HEK293T (cell line): ENCODE data around the gene AKT1.

Experiments used
- CTCF ChIA-PET: fragments of 350-600 bp; formaldehyde crosslinking; extraction: SDS; loops from one replicate; lab custom pipeline; 2021; ENCODE audit warnings: antibody characterized with exemption, inconsistent platforms; lab: Yijun Ruan, JAX
- POLR2A ChIA-PET: fragments of 350-600 bp; formaldehyde crosslinking; extraction: SDS; loops from one replicate; lab custom pipeline; 2020; ENCODE audit warnings: antibody characterized with exemption, inconsistent platforms; lab: Yijun Ruan, JAX
- DNase-seq: peaks from one replicate; pipeline ENCODE4 v3.0.0; 2012; ENCODE audit warnings: mixed read lengths; ENCODE audit errors: extremely low spot score
- ARNT ChIP-seq: fragments of 450-650 bp; IDR thresholded peaks from 2 replicates; pipeline ENCODE4 v1.6.1; 2017; ENCODE audit warnings: mild to moderate bottlenecking
- BHLHE40 ChIP-seq: fragments of 450-650 bp; IDR thresholded peaks from 2 replicates; pipeline ENCODE4 v1.6.1; 2016; ENCODE audit warnings: mild to moderate bottlenecking, moderate library complexity, borderline replicate concordance
- CTBP1 ChIP-seq: fragments of 450-650 bp; IDR thresholded peaks from 2 replicates; pipeline ENCODE4 v1.6.1; 2016; ENCODE audit warnings: borderline replicate concordance
- ELF4 ChIP-seq: fragments of 450-650 bp; IDR thresholded peaks from 2 replicates; pipeline ENCODE4 v1.6.1; 2017; ENCODE audit warnings: antibody characterized with exemption
- FOXA1 ChIP-seq: fragments of 450-650 bp; IDR thresholded peaks from 2 replicates; pipeline ENCODE4 v1.6.1; 2016; ENCODE audit warnings: mild to moderate bottlenecking
- FOXK2 ChIP-seq: fragments of 450-650 bp; IDR thresholded peaks from 2 replicates; pipeline ENCODE4 v1.6.1; 2016; ENCODE audit warnings: mild to moderate bottlenecking
- FOXM1 ChIP-seq: fragments of 450-650 bp; IDR thresholded peaks from 2 replicates; pipeline ENCODE4 v1.6.1; 2017; ENCODE audit warnings: mild to moderate bottlenecking, borderline replicate concordance
- HDGF ChIP-seq: fragments of 450-650 bp; IDR thresholded peaks from 2 replicates; pipeline ENCODE4 v1.6.1; 2017; ENCODE audit warnings: antibody characterized with exemption, borderline replicate concordance
- L3MBTL2 ChIP-seq: fragments of 450-650 bp; conservative IDR thresholded peaks from 2 replicates; pipeline ENCODE4 v1.6.1; 2016; ENCODE audit warnings: mild to moderate bottlenecking
- LEF1 ChIP-seq: fragments of 450-650 bp; IDR thresholded peaks from 2 replicates; pipeline ENCODE4 v1.6.1; 2017; ENCODE audit warnings: mild to moderate bottlenecking, borderline replicate concordance
- NFRKB ChIP-seq: fragments of 450-650 bp; IDR thresholded peaks from 2 replicates; pipeline ENCODE4 v1.6.1; 2016; ENCODE audit warnings: mild to moderate bottlenecking, moderate library complexity
- SP1 ChIP-seq: fragments of 450-650 bp; IDR thresholded peaks from 2 replicates; pipeline ENCODE4 v1.6.1; 2017
- SUZ12 ChIP-seq: fragments of 450-650 bp; IDR thresholded peaks from 2 replicates; pipeline ENCODE4 v1.6.1; 2016; ENCODE audit warnings: mild to moderate bottlenecking
- TARDBP ChIP-seq: fragments of 450-650 bp; IDR thresholded peaks from 2 replicates; pipeline ENCODE4 v1.6.1; 2016
- ZNF384 ChIP-seq: fragments of 450-650 bp; IDR thresholded peaks from 2 replicates; pipeline ENCODE4 v1.6.1; 2016
- TF ChIP-seq, protein P1 (sequence below): fragments of 450-650 bp; IDR thresholded peaks from 2 replicates; pipeline ENCODE4 v1.6.1; 2016

Gene AKT1

GRCh38 chr14:104794993-104795780, at the start of gene AKT1:
Gene AKT1, minus strand, starts transcription at chr14:104795748. Its CDS starts 3,105 bp downstream, at chr14:104792643.
- ChIA-PET POLR2A (interaction anchor here (1.0 to 1.5 kb wide), 3 partner anchors 11 to 27 kb away, joined by 3 to 6 read pairs (median 5); no protein-coding TSS in a partner anchor), CTCF (interaction anchor here (1.0 kb wide), 1 partner anchor 26 kb away, joined by 4 read pairs; no protein-coding TSS in a partner anchor)
- peak; percentile 45 for DNase-seq
- no peak for TF ChIP-seq BHLHE40
- TF ChIP-seq HDGF: no peak
- no peak for TF ChIP-seq SUZ12
- TF ChIP-seq L3MBTL2: no peak
- no peak for TF ChIP-seq ARNT
- TF ChIP-seq, protein P1, sequence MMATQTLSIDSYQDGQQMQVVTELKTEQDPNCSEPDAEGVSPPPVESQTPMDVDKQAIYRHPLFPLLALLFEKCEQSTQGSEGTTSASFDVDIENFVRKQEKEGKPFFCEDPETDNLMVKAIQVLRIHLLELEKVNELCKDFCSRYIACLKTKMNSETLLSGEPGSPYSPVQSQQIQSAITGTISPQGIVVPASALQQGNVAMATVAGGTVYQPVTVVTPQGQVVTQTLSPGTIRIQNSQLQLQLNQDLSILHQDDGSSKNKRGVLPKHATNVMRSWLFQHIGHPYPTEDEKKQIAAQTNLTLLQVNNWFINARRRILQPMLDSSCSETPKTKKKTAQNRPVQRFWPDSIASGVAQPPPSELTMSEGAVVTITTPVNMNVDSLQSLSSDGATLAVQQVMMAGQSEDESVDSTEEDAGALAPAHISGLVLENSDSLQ: no peak
- TF ChIP-seq SP1: no peak
- no peak for TF ChIP-seq CTBP1
- TF ChIP-seq FOXM1: no peak
- TF ChIP-seq FOXK2: no peak
- TF ChIP-seq ZNF384: no peak
- no peak for TF ChIP-seq TARDBP
- TF ChIP-seq LEF1: no peak
- no peak for TF ChIP-seq ELF4
- TF ChIP-seq FOXA1: no peak

GRCh38 chr14:104845033-104845666, 49.6 kb upstream of the AKT1 start:
- TF ChIP-seq ZNF384 (no peak), HDGF (no peak), L3MBTL2 (no peak), NFRKB (no peak), BHLHE40 (no peak), FOXK2 (no peak), ARNT (no peak), ELF4 (no peak), SUZ12 (no peak), FOXM1 (no peak), FOXA1 (no peak), CTBP1 (no peak), LEF1 (no peak), SP1 (no peak), TARDBP (no peak)
- TF ChIP-seq, protein P1: no peak
- DNase-seq: no peak
- ChIA-PET POLR2A (no interaction called here), CTCF (no interaction called here)

GRCh38 chr14:104844306-104845032, 48.9 kb upstream of the AKT1 start:
- DNase-seq: no peak
- TF ChIP-seq SUZ12 (no peak), FOXM1 (no peak), ZNF384 (no peak), L3MBTL2 (no peak), FOXA1 (no peak), TARDBP (no peak), LEF1 (no peak), ELF4 (no peak), HDGF (no peak), SP1 (no peak), ARNT (no peak), BHLHE40 (no peak), CTBP1 (no peak), FOXK2 (no peak), NFRKB (no peak)
- TF ChIP-seq, protein P1: no peak
- ChIA-PET POLR2A (no interaction called here), CTCF (no interaction called here)

DNA sequence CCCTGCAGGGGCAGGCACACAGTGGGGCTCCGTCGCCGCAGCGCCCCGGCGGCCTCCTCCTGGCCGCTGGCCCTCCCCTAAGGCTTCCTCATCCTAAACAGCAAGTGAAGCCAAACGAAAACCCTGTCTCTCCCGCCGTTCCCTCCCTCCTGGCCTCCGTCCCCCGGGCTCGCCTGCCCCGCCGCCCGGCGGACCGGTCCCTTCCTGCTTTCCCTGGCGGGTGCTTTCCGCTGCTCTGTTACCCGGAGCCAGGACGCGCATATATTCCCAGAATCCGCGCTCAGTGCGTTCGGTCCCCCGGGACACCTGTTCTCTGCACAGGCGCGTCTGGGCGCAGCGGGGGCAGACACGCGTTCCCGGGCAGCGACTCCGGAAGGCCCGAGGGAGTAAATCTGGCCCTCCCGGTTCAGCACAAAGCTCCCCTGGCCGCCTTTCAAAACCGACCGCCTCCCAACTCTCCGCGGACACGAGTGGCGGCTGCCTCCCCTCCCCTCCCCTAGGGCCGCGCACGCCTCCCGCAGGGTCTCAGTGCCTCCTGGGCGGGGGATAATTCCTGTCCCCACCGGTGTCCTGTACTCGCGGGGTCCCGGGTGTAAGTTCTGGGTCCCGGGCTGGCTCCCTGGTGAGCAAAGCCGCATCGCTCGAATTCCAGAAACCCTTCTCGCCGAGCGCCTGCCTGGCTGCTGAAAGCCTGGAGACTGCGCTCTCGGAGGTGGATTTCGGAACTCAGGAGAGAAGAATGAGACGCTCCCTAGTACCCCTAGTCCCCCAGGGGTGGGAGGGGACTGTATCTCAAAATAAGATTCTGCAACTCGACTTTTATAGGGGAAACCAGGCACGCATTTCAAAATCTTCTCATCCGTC, 48.1 kb upstream of the AKT1 start:
- ChIA-PET POLR2A (no interaction called here), CTCF (interaction anchor here (1.7 kb wide), 1 partner anchor 17 kb away, joined by 4 read pairs; no protein-coding TSS in a partner anchor)
- TF ChIP-seq CTBP1: no peak
- TF ChIP-seq FOXM1: no peak
- no peak for TF ChIP-seq HDGF
- TF ChIP-seq ELF4: no peak
- TF ChIP-seq FOXK2: no peak
- TF ChIP-seq, protein P1: no peak
- no peak for TF ChIP-seq LEF1
- no peak for TF ChIP-seq NFRKB
- TF ChIP-seq SUZ12: no peak
- TF ChIP-seq ZNF384: no peak
- TF ChIP-seq FOXA1: no peak
- TF ChIP-seq TARDBP: no peak
- TF ChIP-seq L3MBTL2: no peak
- no peak for TF ChIP-seq BHLHE40
- TF ChIP-seq SP1: no peak
- TF ChIP-seq ARNT: no peak
- no peak for DNase-seq
